ENCODE results near the gene CHCHD6.

The CHCHD6 gene

GRCh38 chr3:126954141-126954842, 250.3 kb downstream of the CHCHD6 start:
- Histone ChIP-seq H3K79me1 (ENCODE audit: low read depth, low read length) (no peaks in the 10 kb centered on the region), H2AFZ (ENCODE audit: low read length) (no peak overlapping the region), H2AK5ac (ENCODE audit: low read depth, low read length) (no peak overlapping the region), H4K8ac (ENCODE audit: low read depth, low read length) (no peak overlapping the region), H3K4ac (ENCODE audit: low read length) (no peak overlapping the region), H4K91ac (ENCODE audit: low read depth, low read length, poor library complexity) (no peak overlapping the region), H2BK120ac (ENCODE audit: low read depth, low read length) (no peak overlapping the region), H3K4me3 (ENCODE audit: low read length in 2 of 2) (no peak overlapping the region), H3K14ac (ENCODE audit: low read length) (no peak overlapping the region), H3K18ac (ENCODE audit: low read length) (peak overlapping the region; percentile 32), H2BK15ac (ENCODE audit: low read length) (no peak overlapping the region), H3K9me3 (replicated peaks in 1 of 2; ENCODE audit: control insufficient read depth in 2 of 2, insufficient read depth in 1 of 2, low read depth in 1 of 2, low read length in 2 of 2) (no peaks in the 10 kb centered on the region), H3K23ac (ENCODE audit: low read depth, low read length, poor library complexity) (peak overlapping the region; percentile 26), H3K27ac (replicated peaks; ENCODE audit: low read length) (no peak overlapping the region), H3K9ac (ENCODE audit: low read depth, low read length, poor library complexity) (no peak overlapping the region), H3K4me2 (ENCODE audit: insufficient read depth, low read length, poor library complexity, severe bottlenecking) (no peak overlapping the region), H3K4me1 (ENCODE audit: control insufficient read depth in 2 of 2, insufficient read depth in 1 of 2, low read depth in 1 of 2, low read length in 2 of 2) (peaks cover 0 to 2% of the 10 kb centered on the region in 2 donors), H2BK12ac (ENCODE audit: low read length) (no peak overlapping the region), H3K36me3 (replicated peaks in 1 of 2; ENCODE audit: control insufficient read depth in 2 of 2, insufficient read depth in 2 of 2, low read length in 2 of 2) (no peaks in the 10 kb centered on the region), H2BK5ac (ENCODE audit: low read length) (no peak overlapping the region), H3K27me3 (ENCODE audit: control insufficient read depth in 3 of 3, insufficient read depth in 3 of 3, low read depth in 1 of 3, low read length in 3 of 3) (no peaks in the 10 kb centered on the region)
- DNase-seq (ENCODE audit: low spot score), result no peak
- no CpG with 5 or more reads among the region's 10 CpGs for WGBS, 2 donors (ENCODE audit: extremely low coverage in 2 of 2, insufficient read length in 2 of 2, insufficient replicate concordance in 1 of 2)

- no peak overlapping the region for H4K8ac ChIP-seq (ENCODE audit: low read depth, low read length)
- no peak overlapping the region for H4K91ac ChIP-seq (ENCODE audit: low read depth, low read length, poor library complexity)
- H3K9ac ChIP-seq (ENCODE audit: low read depth, low read length, poor library complexity), result no peak overlapping the region
- H3K9me3 ChIP-seq (replicated peaks in 1 of 2; ENCODE audit: control insufficient read depth in 2 of 2, insufficient read depth in 1 of 2, low read depth in 1 of 2, low read length in 2 of 2), result no peaks in the 10 kb centered on the region
- H3K23ac ChIP-seq (ENCODE audit: low read depth, low read length, poor library complexity), result no peak overlapping the region
- H2AK5ac ChIP-seq (ENCODE audit: low read depth, low read length), result peak overlapping the region; percentile 34
- H3K27me3 ChIP-seq (ENCODE audit: control insufficient read depth in 3 of 3, insufficient read depth in 3 of 3, low read depth in 1 of 3, low read length in 3 of 3), result no peaks in the 10 kb centered on the region
- no peak overlapping the region for H2AFZ ChIP-seq (ENCODE audit: low read length)
- no peak overlapping the region for H2BK15ac ChIP-seq (ENCODE audit: low read length)
- H3K18ac ChIP-seq (ENCODE audit: low read length), result no peak overlapping the region
- H3K4me2 ChIP-seq (ENCODE audit: insufficient read depth, low read length, poor library complexity, severe bottlenecking), result no peak overlapping the region
- no peak overlapping the region for H3K27ac ChIP-seq (replicated peaks; ENCODE audit: low read length)
- H3K36me3 ChIP-seq (replicated peaks in 1 of 2; ENCODE audit: control insufficient read depth in 2 of 2, insufficient read depth in 2 of 2, low read length in 2 of 2), result no peaks in the 10 kb centered on the region
- H3K14ac ChIP-seq (ENCODE audit: low read length), result no peak overlapping the region
- H2BK5ac ChIP-seq (ENCODE audit: low read length), result no peak overlapping the region
- DNase-seq (ENCODE audit: low spot score), result no peak
- no peaks in the 10 kb centered on the region for H3K79me1 ChIP-seq (ENCODE audit: low read depth, low read length)
- H3K4ac ChIP-seq (ENCODE audit: low read length), result no peak overlapping the region
- H3K4me3 ChIP-seq (ENCODE audit: low read length in 2 of 2), result no peak overlapping the region
- WGBS, 2 donors (ENCODE audit: extremely low coverage in 2 of 2, insufficient read length in 2 of 2, insufficient replicate concordance in 1 of 2), result no CpG with 5 or more reads among the region's 15 CpGs
- peaks cover 5% of the 10 kb centered on the region in 2 donors for H3K4me1 ChIP-seq (ENCODE audit: control insufficient read depth in 2 of 2, insufficient read depth in 1 of 2, low read depth in 1 of 2, low read length in 2 of 2)
- no peak overlapping the region for H2BK12ac ChIP-seq (ENCODE audit: low read length)
- no peak overlapping the region for H2BK120ac ChIP-seq (ENCODE audit: low read depth, low read length)
Observed at GRCh38 chr3:126955004-126955790, 251.2 kb downstream of the CHCHD6 start.

GRCh38 chr3:126956361-126956760, 252.3 kb downstream of the CHCHD6 start:
- Histone ChIP-seq H3K27me3 (ENCODE audit: control insufficient read depth in 3 of 3, insufficient read depth in 3 of 3, low read depth in 1 of 3, low read length in 3 of 3) (no peaks in the 10 kb centered on the region), H3K9me3 (replicated peaks in 1 of 2; ENCODE audit: control insufficient read depth in 2 of 2, insufficient read depth in 1 of 2, low read depth in 1 of 2, low read length in 2 of 2) (no peaks in the 10 kb centered on the region), H3K4me2 (ENCODE audit: insufficient read depth, low read length, poor library complexity, severe bottlenecking) (no peak overlapping the region), H3K9ac (ENCODE audit: low read depth, low read length, poor library complexity) (no peak overlapping the region), H2BK12ac (ENCODE audit: low read length) (no peak overlapping the region), H4K8ac (ENCODE audit: low read depth, low read length) (no peak overlapping the region), H3K23ac (ENCODE audit: low read depth, low read length, poor library complexity) (no peak overlapping the region), H3K4me1 (ENCODE audit: control insufficient read depth in 2 of 2, insufficient read depth in 1 of 2, low read depth in 1 of 2, low read length in 2 of 2) (peaks cover 10 to 11% of the 10 kb centered on the region in 2 donors), H2BK5ac (ENCODE audit: low read length) (no peak overlapping the region), H4K91ac (ENCODE audit: low read depth, low read length, poor library complexity) (no peak overlapping the region), H3K27ac (replicated peaks; ENCODE audit: low read length) (no peak overlapping the region), H2BK120ac (ENCODE audit: low read depth, low read length) (no peak overlapping the region), H2AK5ac (ENCODE audit: low read depth, low read length) (no peak overlapping the region), H3K79me1 (ENCODE audit: low read depth, low read length) (no peaks in the 10 kb centered on the region), H3K4ac (ENCODE audit: low read length) (no peak overlapping the region), H3K4me3 (ENCODE audit: low read length in 2 of 2) (no peak overlapping the region), H2BK15ac (ENCODE audit: low read length) (no peak overlapping the region), H3K14ac (ENCODE audit: low read length) (no peak overlapping the region), H3K18ac (ENCODE audit: low read length) (no peak overlapping the region), H3K36me3 (replicated peaks in 1 of 2; ENCODE audit: control insufficient read depth in 2 of 2, insufficient read depth in 2 of 2, low read length in 2 of 2) (no peaks in the 10 kb centered on the region), H2AFZ (ENCODE audit: low read length) (no peak overlapping the region)
- DNase-seq (ENCODE audit: low spot score), result no peak
- no CpG with 5 or more reads among the region's 8 CpGs for WGBS, 2 donors (ENCODE audit: extremely low coverage in 2 of 2, insufficient read length in 2 of 2, insufficient replicate concordance in 1 of 2)

GRCh38 chr3:126956866-126957650, 253.0 kb downstream of the CHCHD6 start:
- no peak overlapping the region for H3K4ac ChIP-seq (ENCODE audit: low read length)
- H2AFZ ChIP-seq (ENCODE audit: low read length), result no peak overlapping the region
- H4K91ac ChIP-seq (ENCODE audit: low read depth, low read length, poor library complexity), result no peak overlapping the region
- no peak overlapping the region for H2BK15ac ChIP-seq (ENCODE audit: low read length)
- H2BK5ac ChIP-seq (ENCODE audit: low read length), result no peak overlapping the region
- peaks cover 11 to 13% of the 10 kb centered on the region in 2 donors for H3K4me1 ChIP-seq (ENCODE audit: control insufficient read depth in 2 of 2, insufficient read depth in 1 of 2, low read depth in 1 of 2, low read length in 2 of 2)
- no peak overlapping the region for H2BK12ac ChIP-seq (ENCODE audit: low read length)
- H3K4me3 ChIP-seq (ENCODE audit: low read length in 2 of 2), result no peak overlapping the region
- H3K14ac ChIP-seq (ENCODE audit: low read length), result no peak overlapping the region
- H3K27ac ChIP-seq (replicated peaks; ENCODE audit: low read length), result no peak overlapping the region
- peak overlapping the region; percentile 21 for H3K23ac ChIP-seq (ENCODE audit: low read depth, low read length, poor library complexity)
- no peaks in the 10 kb centered on the region for H3K79me1 ChIP-seq (ENCODE audit: low read depth, low read length)
- H3K36me3 ChIP-seq (replicated peaks in 1 of 2; ENCODE audit: control insufficient read depth in 2 of 2, insufficient read depth in 2 of 2, low read length in 2 of 2), result no peaks in the 10 kb centered on the region
- H2BK120ac ChIP-seq (ENCODE audit: low read depth, low read length), result no peak overlapping the region
- H3K18ac ChIP-seq (ENCODE audit: low read length), result no peak overlapping the region
- H3K4me2 ChIP-seq (ENCODE audit: insufficient read depth, low read length, poor library complexity, severe bottlenecking), result no peak overlapping the region
- H3K27me3 ChIP-seq (ENCODE audit: control insufficient read depth in 3 of 3, insufficient read depth in 3 of 3, low read depth in 1 of 3, low read length in 3 of 3), result no peaks in the 10 kb centered on the region
- no peak overlapping the region for H3K9ac ChIP-seq (ENCODE audit: low read depth, low read length, poor library complexity)
- no peaks in the 10 kb centered on the region for H3K9me3 ChIP-seq (replicated peaks in 1 of 2; ENCODE audit: control insufficient read depth in 2 of 2, insufficient read depth in 1 of 2, low read depth in 1 of 2, low read length in 2 of 2)
- H2AK5ac ChIP-seq (ENCODE audit: low read depth, low read length), result no peak overlapping the region
- no peak overlapping the region for H4K8ac ChIP-seq (ENCODE audit: low read depth, low read length)
- no CpG with 5 or more reads among the region's 23 CpGs for WGBS, 2 donors (ENCODE audit: extremely low coverage in 2 of 2, insufficient read length in 2 of 2, insufficient replicate concordance in 1 of 2)
- no peak for DNase-seq (ENCODE audit: low spot score)
